Transverse colon (tissue), 3 donors: Measurements from ENCODE around the gene RPL29.
"Not testable (repeated sequence)": the region's sequence is repeated elsewhere in the genome, so short reads cannot be mapped to it uniquely, and the experiment has no call there.

Source experiments
- EP300 ChIP-seq: sonication (generic); formaldehyde crosslinking; IDR thresholded peaks from one replicate; pipeline ENCODE4 v1.6.1; 2017; ENCODE audit warnings: antibody characterized with exemption, low read depth
- TF ChIP-seq, protein P1 (sequence below), 5 experiments: fragments of 200-600 bp in 3 of 5; fragments of 450-650 bp in 2 of 5; sonication (generic) in 3 of 5; IDR thresholded peaks; 1 replicate in 2 of 5; 2 replicates in 3 of 5; pipeline ENCODE4 v1.5.1; 2016 to 2017; ENCODE audit warnings: antibody characterized with exemption in 5 of 5, inconsistent platforms in 3 of 5, mild to moderate bottlenecking in 2 of 5, moderate library complexity in 1 of 5

DNA sequence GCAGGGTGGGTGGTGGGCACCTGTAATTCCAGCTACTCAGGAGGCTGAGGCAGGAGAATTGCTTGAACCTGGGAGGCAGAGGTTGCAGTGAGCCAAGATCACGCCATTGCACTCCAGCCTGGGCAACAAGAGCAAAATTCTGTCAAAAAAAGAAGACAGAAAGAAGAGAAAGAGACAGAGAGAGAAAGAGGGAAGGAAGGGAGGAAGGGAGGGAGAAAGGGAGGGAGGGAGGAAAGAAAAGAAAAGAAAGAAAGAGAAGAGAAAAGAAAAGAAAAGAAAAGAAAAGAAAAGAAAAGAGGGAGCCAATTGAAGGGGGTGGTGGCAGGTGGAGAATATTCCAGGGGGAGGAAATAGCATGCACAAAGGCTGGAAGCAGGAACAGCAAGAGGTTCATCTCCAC, 47.3 kb upstream of the RPL29 start:
- TF ChIP-seq EP300, result not testable (repeated sequence)
- TF ChIP-seq, protein P1, sequence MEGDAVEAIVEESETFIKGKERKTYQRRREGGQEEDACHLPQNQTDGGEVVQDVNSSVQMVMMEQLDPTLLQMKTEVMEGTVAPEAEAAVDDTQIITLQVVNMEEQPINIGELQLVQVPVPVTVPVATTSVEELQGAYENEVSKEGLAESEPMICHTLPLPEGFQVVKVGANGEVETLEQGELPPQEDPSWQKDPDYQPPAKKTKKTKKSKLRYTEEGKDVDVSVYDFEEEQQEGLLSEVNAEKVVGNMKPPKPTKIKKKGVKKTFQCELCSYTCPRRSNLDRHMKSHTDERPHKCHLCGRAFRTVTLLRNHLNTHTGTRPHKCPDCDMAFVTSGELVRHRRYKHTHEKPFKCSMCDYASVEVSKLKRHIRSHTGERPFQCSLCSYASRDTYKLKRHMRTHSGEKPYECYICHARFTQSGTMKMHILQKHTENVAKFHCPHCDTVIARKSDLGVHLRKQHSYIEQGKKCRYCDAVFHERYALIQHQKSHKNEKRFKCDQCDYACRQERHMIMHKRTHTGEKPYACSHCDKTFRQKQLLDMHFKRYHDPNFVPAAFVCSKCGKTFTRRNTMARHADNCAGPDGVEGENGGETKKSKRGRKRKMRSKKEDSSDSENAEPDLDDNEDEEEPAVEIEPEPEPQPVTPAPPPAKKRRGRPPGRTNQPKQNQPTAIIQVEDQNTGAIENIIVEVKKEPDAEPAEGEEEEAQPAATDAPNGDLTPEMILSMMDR (IDR thresholded peaks at IDR 0.05), result not testable (repeated sequence)
